ENCODE measurements around the gene MMP13. TPM values are rescaled to one million over a fixed set of nuclear protein-coding genes. Genes with fewer than 3 reads are reported as not detected.

MMP13 gene
- not detected for total RNA-seq

DNA sequence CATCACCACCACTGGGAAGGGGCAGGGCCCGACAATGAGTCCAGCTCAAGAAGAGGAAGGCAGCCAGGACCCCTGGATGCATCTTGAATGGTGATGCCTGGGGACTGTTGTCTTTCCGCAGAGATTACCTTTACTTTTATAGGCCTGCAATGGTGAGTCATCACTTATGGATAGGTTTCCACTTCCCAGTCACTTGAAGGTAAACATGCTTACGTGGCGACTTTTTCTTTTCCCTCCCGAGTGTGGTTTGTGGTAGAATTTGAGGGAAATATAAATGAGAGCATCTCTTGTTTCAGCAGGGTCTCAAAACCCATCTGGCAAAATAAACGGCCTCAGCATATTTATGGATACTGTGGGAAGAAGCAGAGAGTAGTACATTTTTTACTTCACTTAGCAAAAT lies at the start of gene MMP13:
Gene MMP13 (minus strand): TSS at position 109 of the 400 bp plus-strand sequence. CDS start 27 bp downstream, at position 82.

Other genes starting within 250 kb of the MMP13 start
- gene MMP27, start 250.0 kb downstream of the MMP13 start, total RNA-seq = not detected
- gene MMP8, start 230.8 kb downstream of the MMP13 start, total RNA-seq = not detected
- gene MMP10, start 175.1 kb downstream of the MMP13 start, total RNA-seq = under 1 TPM; 0.29 to 0.50 TPM
- not detected for gene MMP1, start 157.6 kb downstream of the MMP13 start, total RNA-seq
- gene MMP3, start 112.1 kb downstream of the MMP13 start, total RNA-seq = not detected
- gene MMP12, start 80.8 kb downstream of the MMP13 start, total RNA-seq = not detected
- gene DCUN1D5, start 136.4 kb upstream of the MMP13 start, total RNA-seq = 10 to 100 TPM; 21.1 to 23.5 TPM
- under 1 TPM; 0.60 to 0.91 TPM for gene DYNC2H1, start 153.7 kb upstream of the MMP13 start, total RNA-seq

Data from activated naive CD4-positive, alpha-beta T cell treated with anti-CD3 and anti-CD28 coated beads, Interleukin-2, amount 10 ng/mL, durations not matched to agents 5 hours and 36 hours (primary cell).